Activated CD8-positive, alpha-beta memory T cell treated with anti-CD3 and anti-CD28 coated beads, Interleukin-2, amount 10 ng/mL, durations not matched to agents 7 days and 5 days (primary cell): ENCODE results near the gene CPN1. TPM values are rescaled to one million over a fixed set of nuclear protein-coding genes. Genes with fewer than 3 reads are reported as not detected.
"Not testable (repeated sequence)": the region's sequence is repeated elsewhere in the genome, so short reads cannot be mapped to it uniquely, and the experiment has no call there.

Source experiments
- ATAC-seq: fragments of 150-1000 bp; cut with Tn5 transposase; one replicate; pipeline ENCODE4 v1.10.0; 2021; ENCODE audit warnings: moderate library complexity
- CTCF ChIA-PET: fragments of 350-600 bp; sonication (Branson Sonifier 250); formaldehyde crosslinking; loops from one replicate; lab custom pipeline; 2021; ENCODE audit warnings: antibody characterized with exemption; lab: Charles Lee
- DNase-seq: peaks from one replicate; pipeline ENCODE4 v3.0.0-alpha.2; 2020
- H3K27ac Mint-ChIP-seq: one replicate; pipeline ENCODE4 v1.8.0; 2021; ENCODE audit warnings: mild to moderate bottlenecking, mixed read lengths
- H3K27me3 Mint-ChIP-seq: one replicate; pipeline ENCODE4 v1.8.0; 2021; ENCODE audit warnings: mixed read lengths
- H3K36me3 Mint-ChIP-seq: one replicate; pipeline ENCODE4 v1.8.0; 2021; ENCODE audit warnings: mild to moderate bottlenecking, mixed read lengths
- H3K4me1 Mint-ChIP-seq: one replicate; pipeline ENCODE4 v1.8.0; 2021; ENCODE audit warnings: mixed read lengths
- H3K4me3 Mint-ChIP-seq: one replicate; pipeline ENCODE4 v1.8.0; 2021; ENCODE audit warnings: mild to moderate bottlenecking, moderate library complexity, mixed read lengths
- H3K9me3 Mint-ChIP-seq: one replicate; pipeline ENCODE4 v1.8.0; 2022; ENCODE audit warnings: low read depth, mixed read lengths
- total RNA-seq, 2 experiments: library from RNA; stranded (reverse); gene quantifications; one replicate each; pipeline ENCODE4 v1.2.3, GENCODE V29; 2021

Gene CPN1
- total RNA-seq, result not detected

DNA sequence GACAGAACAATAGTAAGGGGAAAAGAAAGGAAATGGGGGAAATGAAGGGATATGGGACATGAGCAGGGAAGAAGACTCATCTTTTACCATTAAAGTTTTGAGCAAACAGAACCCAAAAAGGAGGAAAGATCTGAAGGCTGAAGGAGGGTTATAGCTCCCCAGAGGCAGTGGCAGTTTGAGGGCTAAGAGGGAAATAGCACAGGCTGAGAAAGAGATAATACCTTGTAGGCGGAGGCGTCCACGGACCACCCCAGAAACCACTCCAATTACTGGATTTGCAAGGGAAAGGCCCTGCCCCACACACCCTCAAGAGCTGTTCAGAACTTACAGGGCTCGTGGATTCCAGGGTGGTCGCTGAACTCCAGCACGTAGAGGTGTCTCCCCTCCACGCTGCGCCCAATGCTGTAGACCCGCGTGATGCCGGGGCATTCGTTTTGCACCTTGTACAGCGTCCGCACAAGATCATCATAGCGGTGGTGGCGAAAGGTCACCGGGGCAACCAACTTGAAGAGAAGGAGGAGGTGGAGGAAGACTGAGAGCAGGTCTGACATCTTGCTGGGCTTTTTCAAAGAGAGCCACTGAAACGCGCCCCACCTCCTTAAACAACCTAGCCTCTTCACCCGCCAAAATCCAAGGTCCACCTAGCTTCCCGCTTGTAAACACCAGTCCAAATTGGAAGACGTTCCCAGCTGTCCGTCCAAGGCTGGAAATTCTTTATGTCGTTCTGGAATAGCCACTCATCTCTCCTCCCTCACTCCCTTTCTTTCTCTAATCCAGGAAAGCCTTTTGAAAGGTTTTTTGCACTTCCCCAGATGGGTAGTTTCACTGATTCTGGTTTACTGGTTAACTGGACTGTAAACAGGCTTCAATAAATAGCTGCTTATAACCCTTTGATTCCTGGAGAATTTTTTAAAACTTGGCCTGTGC, at the start of gene CPN1:
Gene CPN1 (minus strand): TSS at position 795 of the 927 bp plus-strand sequence. CDS start 244 bp downstream, at position 551.
- no peak for ATAC-seq
- DNase-seq, result no peak
- CTCF ChIA-PET, result no interaction called here
- peaks cover 52% of the 10 kb centered on the region for H3K27me3 Mint-ChIP-seq
- H3K36me3 Mint-ChIP-seq, result no peaks in the 10 kb centered on the region
- no peaks in the 10 kb centered on the region for H3K4me1 Mint-ChIP-seq
- no peak within 1 kb of the TSS for H3K27ac Mint-ChIP-seq
- no peaks in the 10 kb centered on the region for H3K9me3 Mint-ChIP-seq
- H3K4me3 Mint-ChIP-seq, result no peak within 1 kb of the TSS

DNA sequence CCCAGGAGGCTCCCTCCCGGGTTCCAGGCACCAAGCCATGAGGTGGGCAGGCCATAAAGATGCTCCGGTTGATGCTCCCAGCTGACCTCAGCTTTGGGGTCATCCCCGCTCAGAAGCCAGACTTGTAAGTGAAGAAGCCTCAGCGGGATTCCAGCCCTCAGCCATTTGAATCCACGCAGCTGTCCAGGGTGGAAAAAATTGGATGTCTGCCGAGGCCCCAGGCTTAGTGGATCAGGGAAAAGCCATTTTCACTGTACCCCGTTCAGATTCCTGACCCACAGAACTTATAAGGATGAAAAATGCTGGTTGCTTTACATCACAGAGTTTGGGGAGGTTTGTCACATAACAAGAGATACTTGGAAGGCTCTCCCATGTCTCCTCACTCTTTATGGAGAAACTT, 49.2 kb upstream of the CPN1 start:
- Mint-ChIP-seq H3K4me3 (no peak overlapping the region), H3K27me3 (peaks cover 24% of the 10 kb centered on the region), H3K36me3 (peaks cover 2% of the 10 kb centered on the region), H3K27ac (no peak overlapping the region), H3K4me1 (peaks cover 4% of the 10 kb centered on the region), H3K9me3 (peaks cover 2% of the 10 kb centered on the region)
- ATAC-seq, result no peak
- DNase-seq, result no peak
- CTCF ChIA-PET, result no interaction called here

GRCh38 chr10:100129424-100129823, 47.8 kb upstream of the CPN1 start:
- no peak overlapping the region for H3K27ac Mint-ChIP-seq
- no peak overlapping the region for H3K4me3 Mint-ChIP-seq
- DNase-seq (no peak), ATAC-seq (no peak)
- H3K4me1 Mint-ChIP-seq, result peaks cover 4% of the 10 kb centered on the region
- H3K36me3 Mint-ChIP-seq, result no peaks in the 10 kb centered on the region
- no peaks in the 10 kb centered on the region for H3K9me3 Mint-ChIP-seq
- CTCF ChIA-PET, result interaction anchor here (1.4 kb wide), 1 partner anchor 13 kb away, joined by 3 read pairs; no protein-coding TSS in a partner anchor
- peaks cover 28% of the 10 kb centered on the region for H3K27me3 Mint-ChIP-seq

DNA sequence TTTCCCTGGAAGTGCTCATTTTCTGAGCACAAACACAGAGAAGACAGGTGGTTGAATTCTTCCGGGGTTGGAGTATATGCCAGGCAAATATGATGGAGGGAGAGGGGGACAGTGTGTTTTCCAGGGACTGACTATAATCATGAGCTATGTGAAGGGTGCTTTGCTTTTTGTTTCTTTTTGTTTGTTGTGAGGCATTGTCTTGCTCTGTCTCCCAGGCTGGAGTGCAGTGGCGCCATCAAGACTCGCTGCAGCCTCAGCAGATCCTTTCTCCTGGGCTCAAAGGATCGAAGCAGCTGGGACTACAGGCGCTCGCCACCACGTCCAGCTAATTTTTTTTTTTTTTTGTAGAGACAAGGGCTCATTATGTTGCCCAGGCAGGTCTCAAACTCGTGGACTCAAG, 47.3 kb upstream of the CPN1 start:
- no peak for ATAC-seq
- H3K27me3 Mint-ChIP-seq, result peaks cover 30% of the 10 kb centered on the region
- H3K4me1 Mint-ChIP-seq, result peaks cover 6% of the 10 kb centered on the region
- no peak overlapping the region for H3K27ac Mint-ChIP-seq
- no peaks in the 10 kb centered on the region for H3K36me3 Mint-ChIP-seq
- CTCF ChIA-PET, result interaction anchor here (1.4 kb wide), 1 partner anchor 14 kb away, joined by 3 read pairs; no protein-coding TSS in a partner anchor
- no peak for DNase-seq
- no peak overlapping the region for H3K4me3 Mint-ChIP-seq
- H3K9me3 Mint-ChIP-seq, result no peaks in the 10 kb centered on the region

GRCh38 chr10:100125335-100125734, 43.7 kb upstream of the CPN1 start:
- H3K27ac Mint-ChIP-seq, H3K9me3 Mint-ChIP-seq, CTCF ChIA-PET, H3K4me3 Mint-ChIP-seq, ATAC-seq, H3K36me3 Mint-ChIP-seq, DNase-seq: not testable (repeated sequence)
- H3K27me3 Mint-ChIP-seq, result peaks cover 18% of the 10 kb centered on the region
- peaks cover 15% of the 10 kb centered on the region for H3K4me1 Mint-ChIP-seq

DNA sequence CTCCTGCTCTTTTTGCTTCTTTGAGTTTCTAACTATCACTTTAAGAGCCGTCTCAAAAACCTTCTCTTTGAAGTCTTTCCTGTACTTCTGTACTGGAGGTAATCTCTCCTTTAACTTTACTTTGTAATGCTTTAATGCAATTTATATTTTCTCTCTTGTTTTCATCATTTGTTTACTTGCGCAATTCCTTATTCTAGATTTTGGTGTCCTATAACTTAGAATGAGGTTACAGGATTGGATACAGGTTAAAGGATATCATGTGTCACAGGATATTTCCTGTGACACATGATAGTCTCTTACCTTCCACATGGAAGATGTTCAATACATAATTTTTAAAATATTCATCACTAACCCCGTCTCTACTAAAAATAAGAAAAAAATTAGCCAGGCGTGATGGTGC, 42.4 kb upstream of the CPN1 start:
- no peak for ATAC-seq
- no peaks in the 10 kb centered on the region for H3K9me3 Mint-ChIP-seq
- H3K36me3 Mint-ChIP-seq, result no peaks in the 10 kb centered on the region
- DNase-seq, result no peak
- no peak overlapping the region for H3K4me3 Mint-ChIP-seq
- H3K27ac Mint-ChIP-seq, result no peak overlapping the region
- CTCF ChIA-PET, result no interaction called here
- peaks cover 15% of the 10 kb centered on the region for H3K4me1 Mint-ChIP-seq
- H3K27me3 Mint-ChIP-seq, result peaks cover 14% of the 10 kb centered on the region

GRCh38 chr10:100122780-100123179, 41.1 kb upstream of the CPN1 start:
- H3K27ac Mint-ChIP-seq, result peak overlapping the region; percentile 76
- DNase-seq, result peak; percentile 53
- H3K27me3 Mint-ChIP-seq, result peaks cover 18% of the 10 kb centered on the region
- H3K36me3 Mint-ChIP-seq, result no peaks in the 10 kb centered on the region
- peak overlapping the region; percentile 18 for H3K4me3 Mint-ChIP-seq
- no peaks in the 10 kb centered on the region for H3K9me3 Mint-ChIP-seq
- ATAC-seq, result no peak
- peaks cover 15% of the 10 kb centered on the region for H3K4me1 Mint-ChIP-seq
- CTCF ChIA-PET, result interaction anchor here (1.2 to 1.3 kb wide), 2 partner anchors 11 to 277 kb away, joined by 3 read pairs; no protein-coding TSS in a partner anchor

DNA sequence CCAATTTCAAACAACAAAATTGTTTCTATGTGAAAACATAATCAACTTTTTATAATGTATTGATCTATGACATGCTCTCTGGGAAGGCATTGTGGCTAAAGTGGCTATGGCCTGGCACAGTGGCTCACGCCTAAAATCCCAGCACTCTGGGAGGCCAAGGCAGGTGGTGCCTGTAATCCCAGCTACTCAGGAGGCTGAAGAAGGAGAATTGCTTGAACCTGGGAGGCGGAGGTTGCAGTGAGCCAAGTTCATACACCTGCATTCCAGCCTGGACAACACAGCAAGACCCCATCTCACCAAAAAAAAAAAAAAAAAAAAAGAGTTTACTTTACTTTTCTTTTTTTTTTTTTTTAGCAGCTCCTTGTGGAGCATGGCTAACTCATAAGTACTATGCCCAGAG, 38.9 kb upstream of the CPN1 start:
- no peak overlapping the region for H3K4me3 Mint-ChIP-seq
- DNase-seq, result no peak
- no peaks in the 10 kb centered on the region for H3K9me3 Mint-ChIP-seq
- peaks cover 15% of the 10 kb centered on the region for H3K4me1 Mint-ChIP-seq
- no peak for ATAC-seq
- H3K27ac Mint-ChIP-seq, result no peak overlapping the region
- CTCF ChIA-PET, result no interaction called here
- peaks cover 26% of the 10 kb centered on the region for H3K27me3 Mint-ChIP-seq
- no peaks in the 10 kb centered on the region for H3K36me3 Mint-ChIP-seq

- H3K4me3 Mint-ChIP-seq, result no peak overlapping the region
- H3K27ac Mint-ChIP-seq, result no peak overlapping the region
- ATAC-seq (no peak), DNase-seq (no peak)
- no peaks in the 10 kb centered on the region for H3K9me3 Mint-ChIP-seq
- H3K36me3 Mint-ChIP-seq, result no peaks in the 10 kb centered on the region
- CTCF ChIA-PET, result no interaction called here
- H3K4me1 Mint-ChIP-seq, result peaks cover 16% of the 10 kb centered on the region
- peaks cover 25% of the 10 kb centered on the region for H3K27me3 Mint-ChIP-seq
Measured at GRCh38 chr10:100119726-100120125, 38.1 kb upstream of the CPN1 start.

DNA sequence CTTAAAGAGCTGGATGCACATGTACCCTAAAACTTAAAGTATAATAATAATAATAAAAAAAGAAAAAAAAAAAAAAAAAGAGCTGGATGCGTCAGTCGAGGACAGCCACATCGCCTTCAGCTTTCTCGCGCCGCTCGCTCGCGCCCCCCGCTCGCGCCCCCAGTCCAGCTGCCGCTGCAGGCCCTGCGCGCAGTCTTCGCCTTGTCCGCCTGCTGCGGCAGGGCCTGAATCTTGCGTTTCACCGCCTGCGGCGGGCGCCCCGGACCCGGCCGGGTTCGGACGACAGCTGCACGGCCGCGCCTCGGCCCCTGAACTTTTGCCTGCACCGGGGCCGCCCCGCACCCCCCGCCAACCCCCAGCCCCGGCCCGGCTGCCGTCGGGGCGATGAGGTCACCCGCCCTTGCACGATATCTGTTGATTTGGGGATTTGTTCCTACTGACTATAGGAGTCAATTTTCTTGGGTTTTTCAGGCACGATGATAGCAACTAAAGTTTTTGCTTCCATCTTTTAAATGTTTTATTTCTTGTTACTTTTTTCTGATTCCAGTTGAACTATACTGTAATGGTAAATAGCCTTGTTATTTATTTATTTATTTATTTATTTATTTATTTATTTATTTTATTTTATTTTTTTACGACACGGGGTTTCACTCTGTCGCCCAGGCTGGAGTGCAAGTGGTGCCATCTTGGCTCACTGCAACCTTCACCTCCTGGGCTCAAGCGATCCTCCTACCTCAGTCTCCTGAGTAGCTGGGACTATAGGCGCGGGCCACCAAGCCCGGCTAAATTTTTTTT, 33.5 kb upstream of the CPN1 start:
- no peak for ATAC-seq
- no peak for DNase-seq
- H3K4me3 Mint-ChIP-seq, result no peak overlapping the region
- peaks cover 1% of the 10 kb centered on the region for H3K4me1 Mint-ChIP-seq
- H3K27ac Mint-ChIP-seq, result no peak overlapping the region
- no peaks in the 10 kb centered on the region for H3K36me3 Mint-ChIP-seq
- peaks cover 30% of the 10 kb centered on the region for H3K27me3 Mint-ChIP-seq
- CTCF ChIA-PET, result interaction anchor here (0.7 kb wide), 1 partner anchor 120 kb away, joined by 4 read pairs; no protein-coding TSS in a partner anchor
- no peaks in the 10 kb centered on the region for H3K9me3 Mint-ChIP-seq

DNA sequence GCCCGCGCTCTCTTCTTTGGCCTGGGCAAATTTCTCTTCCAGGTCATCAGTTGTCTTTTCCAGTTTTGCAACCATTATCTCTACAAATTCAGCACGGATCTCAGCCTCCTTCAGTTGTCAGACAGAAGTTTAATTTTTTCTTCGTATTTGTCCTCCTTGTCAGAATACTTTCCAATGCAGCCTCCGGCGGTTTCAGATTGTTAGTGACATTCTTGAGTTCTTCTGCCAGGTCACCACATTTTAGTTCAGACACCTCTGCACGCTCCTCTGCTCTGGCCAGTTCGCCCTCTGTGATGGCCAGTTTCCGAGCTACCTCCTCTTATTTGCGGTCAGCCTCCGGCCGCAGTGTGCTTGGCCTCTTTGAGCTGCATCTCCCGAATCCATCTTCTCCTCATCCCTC, 32.8 kb upstream of the CPN1 start:
- no peak for ATAC-seq
- H3K9me3 Mint-ChIP-seq, result no peaks in the 10 kb centered on the region
- CTCF ChIA-PET, result no interaction called here
- no peak overlapping the region for H3K4me3 Mint-ChIP-seq
- H3K27me3 Mint-ChIP-seq, result peaks cover 32% of the 10 kb centered on the region
- no peaks in the 10 kb centered on the region for H3K36me3 Mint-ChIP-seq
- H3K4me1 Mint-ChIP-seq, result peaks cover 1% of the 10 kb centered on the region
- no peak for DNase-seq
- H3K27ac Mint-ChIP-seq, result no peak overlapping the region

- DNase-seq (no peak), ATAC-seq (no peak)
- H3K9me3 Mint-ChIP-seq, result no peaks in the 10 kb centered on the region
- H3K4me3 Mint-ChIP-seq, result no peak overlapping the region
- no peaks in the 10 kb centered on the region for H3K4me1 Mint-ChIP-seq
- H3K36me3 Mint-ChIP-seq, result no peaks in the 10 kb centered on the region
- H3K27me3 Mint-ChIP-seq, result peaks cover 33% of the 10 kb centered on the region
- no peak overlapping the region for H3K27ac Mint-ChIP-seq
- CTCF ChIA-PET, result interaction anchor here (0.5 kb wide), 1 partner anchor 630 kb away, joined by 3 read pairs; no protein-coding TSS in a partner anchor
Measured at GRCh38 chr10:100109670-100110069, 28.0 kb upstream of the CPN1 start.

DNA sequence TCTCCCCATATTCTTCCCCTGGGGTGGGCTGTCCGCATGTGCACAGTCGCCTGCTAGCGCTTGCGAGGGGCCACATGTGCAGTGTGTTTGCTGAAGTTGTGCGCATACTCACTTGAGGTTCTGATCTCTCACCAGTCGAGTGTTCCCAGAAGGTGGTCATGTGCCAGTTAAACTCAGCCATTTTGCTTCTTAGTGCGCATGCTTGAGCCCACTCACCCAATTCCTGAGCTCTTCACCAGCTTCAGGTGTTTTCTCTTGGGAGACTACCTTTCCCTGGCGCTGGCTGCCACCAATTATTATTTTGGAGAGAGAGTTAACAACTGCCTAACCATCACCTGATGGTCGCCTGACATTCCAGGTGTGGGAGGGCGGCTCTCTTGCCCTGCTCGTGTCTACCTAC, 25.2 kb upstream of the CPN1 start:
- Mint-ChIP-seq H3K4me1 (no peaks in the 10 kb centered on the region), H3K4me3 (no peak overlapping the region), H3K27me3 (peaks cover 45% of the 10 kb centered on the region), H3K27ac (no peak overlapping the region), H3K9me3 (no peaks in the 10 kb centered on the region), H3K36me3 (no peaks in the 10 kb centered on the region)
- CTCF ChIA-PET, result no interaction called here
- ATAC-seq, result no peak
- no peak for DNase-seq
